PFSK-1 (cell line): Measurements from ENCODE around the gene COQ9.

ENCODE experiments used
- FOXP2 ChIP-seq: optimal IDR thresholded peaks from 2 replicates; pipeline ENCODE3; 2011; ENCODE audit warnings: borderline replicate concordance, control low read depth, inconsistent platforms; ENCODE audit not compliant: insufficient read depth; ENCODE audit errors: extremely low read length, extremely low read depth
- POLR2AphosphoS5 ChIP-seq: IDR thresholded peaks from 2 replicates; pipeline ENCODE4 v1.6.1; 2012; ENCODE audit warnings: low read depth, mild to moderate bottlenecking, control low read depth, low read length, moderate library complexity
- REST ChIP-seq, 2 experiments: IDR thresholded peaks; 2 replicates each; pipeline versions ENCODE4 v1.6.1 to v1.8.0; 2011 to 2012; ENCODE audit warnings: low read depth in 2 of 2, low read length in 2 of 2, control low read depth in 1 of 2, inconsistent platforms in 1 of 2, mild to moderate bottlenecking in 1 of 2, moderate library complexity in 1 of 2; ENCODE audit not compliant: insufficient read depth in 1 of 2
- SIN3A ChIP-seq: IDR thresholded peaks from 2 replicates; pipeline ENCODE4 v1.6.1; 2012; ENCODE audit warnings: mild to moderate bottlenecking, low read length, moderate library complexity, borderline replicate concordance; ENCODE audit not compliant: insufficient read depth
- TAF1 ChIP-seq: IDR thresholded peaks from 2 replicates; pipeline ENCODE4 v1.6.1; 2012; ENCODE audit warnings: low read length, control low read depth, borderline replicate concordance; ENCODE audit not compliant: insufficient read depth

GRCh38 chr16:57510016-57510871 lies 63.0 kb downstream of the COQ9 start:
- no peak for TF ChIP-seq POLR2AphosphoS5
- no peak for TF ChIP-seq REST (IDR thresholded peaks at IDR 0.05; ENCODE audit: insufficient read depth in 1 of 2, low read depth in 2 of 2, low read length in 2 of 2)
- TF ChIP-seq TAF1 = no peak
- TF ChIP-seq SIN3A = no peak
- TF ChIP-seq FOXP2 = no peak
